Activated CD8-positive, alpha-beta T cell treated with anti-CD3 and anti-CD28 coated beads for 36 hours (primary cell): ENCODE measurements around the gene WRAP53. TPM values are rescaled to one million over a fixed set of nuclear protein-coding genes. Genes with fewer than 3 reads are reported as not detected.

ENCODE experiments used
- ATAC-seq: fragments of 200-7000 bp; cut with Tn5 transposase; one replicate; pipeline ENCODE4 v1.10.0; 2021; ENCODE audit warnings: mild to moderate bottlenecking, moderate library complexity
- CTCF ChIA-PET: fragments of 350-600 bp; sonication (Branson Sonifier 250); formaldehyde crosslinking; loops from one replicate; lab custom pipeline; 2021; ENCODE audit warnings: antibody characterized with exemption; lab: Charles Lee
- POLR2A ChIA-PET: fragments of 350-600 bp; sonication (Branson Sonifier 250); formaldehyde crosslinking; loops from one replicate; lab custom pipeline; 2021; ENCODE audit warnings: antibody characterized with exemption; lab: Charles Lee
- DNase-seq: peaks from one replicate; pipeline ENCODE4 v3.0.0-alpha.2; 2020
- H3K27ac Mint-ChIP-seq: one replicate; pipeline ENCODE4 v1.8.0; 2021; ENCODE audit warnings: mild to moderate bottlenecking, mixed read lengths
- H3K27me3 Mint-ChIP-seq: one replicate; pipeline ENCODE4 v1.8.0; 2021; ENCODE audit warnings: mixed read lengths
- H3K36me3 Mint-ChIP-seq: one replicate; pipeline ENCODE4 v1.8.0; 2021; ENCODE audit warnings: low read depth, mixed read lengths
- H3K4me1 Mint-ChIP-seq: one replicate; pipeline ENCODE4 v1.8.0; 2021; ENCODE audit warnings: low read depth, mixed read lengths
- H3K4me3 Mint-ChIP-seq: one replicate; pipeline ENCODE4 v1.8.0; 2021; ENCODE audit warnings: mild to moderate bottlenecking, moderate library complexity, mixed read lengths
- H3K9me3 Mint-ChIP-seq: one replicate; pipeline ENCODE4 v1.8.0; 2021; ENCODE audit warnings: mixed read lengths
- CTCF ChIP-seq: fragments of 200-600 bp; IDR thresholded peaks from one replicate; pipeline ENCODE4 v1.8.0; 2022; ENCODE audit warnings: antibody characterized with exemption, mild to moderate bottlenecking
- intact Hi-C: fragments of 100-400 bp; cut with micrococcal nuclease; formaldehyde crosslinking; loops from one replicate; pipeline ENCODE4 v1.10.0; 2022
- total RNA-seq, 2 experiments: library from RNA; stranded (reverse); gene quantifications; one replicate each; pipeline ENCODE4 v1.2.3, GENCODE V29; 2021

The WRAP53 gene
- total RNA-seq, 2 experiments from 2014 or later: 27.5 to 28.6 TPM

DNA sequence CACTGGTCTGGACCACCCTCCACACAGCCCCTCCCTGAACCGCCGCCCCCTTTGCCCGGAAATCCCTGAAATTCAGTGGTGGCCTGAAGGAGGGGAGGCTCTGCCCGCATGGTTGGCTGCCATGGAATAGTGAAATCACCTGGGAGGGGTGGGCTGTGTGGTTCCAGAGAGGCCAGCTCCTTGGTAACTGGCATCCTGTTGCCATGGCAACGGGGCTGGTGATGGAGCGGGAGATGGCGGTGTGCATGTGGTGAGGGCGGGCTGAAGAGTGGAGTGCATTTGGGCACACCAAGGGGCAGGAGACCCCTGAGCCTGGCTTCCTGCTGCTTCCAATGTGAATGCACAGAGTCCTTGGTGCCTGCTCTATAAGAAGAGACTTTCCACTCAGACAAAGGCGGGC is 19.2 kb downstream of the WRAP53 start:
- ChIA-PET CTCF (interaction anchor here (0.6 to 2.0 kb wide), 5 partner anchors 20 to 265 kb away, joined by 3 to 6 read pairs (median 4); partner anchors contain the start of gene TP53), POLR2A (interaction anchor here (1.1 to 5.7 kb wide), 2 partner anchors 19 to 65 kb away, joined by 3 to 54 read pairs; partner anchors contain the start of genes TP53 and WRAP53)
- no peak overlapping the region for H3K27ac Mint-ChIP-seq
- peaks cover 12% of the 10 kb centered on the region for H3K36me3 Mint-ChIP-seq
- H3K27me3 Mint-ChIP-seq: peaks cover 53% of the 10 kb centered on the region
- H3K4me1 Mint-ChIP-seq: peaks cover 23% of the 10 kb centered on the region
- no peak for ATAC-seq
- H3K4me3 Mint-ChIP-seq: no peak overlapping the region
- H3K9me3 Mint-ChIP-seq: no peaks in the 10 kb centered on the region
- no peak for DNase-seq
- no peak for TF ChIP-seq CTCF
- intact Hi-C loops: no loop called here

DNA sequence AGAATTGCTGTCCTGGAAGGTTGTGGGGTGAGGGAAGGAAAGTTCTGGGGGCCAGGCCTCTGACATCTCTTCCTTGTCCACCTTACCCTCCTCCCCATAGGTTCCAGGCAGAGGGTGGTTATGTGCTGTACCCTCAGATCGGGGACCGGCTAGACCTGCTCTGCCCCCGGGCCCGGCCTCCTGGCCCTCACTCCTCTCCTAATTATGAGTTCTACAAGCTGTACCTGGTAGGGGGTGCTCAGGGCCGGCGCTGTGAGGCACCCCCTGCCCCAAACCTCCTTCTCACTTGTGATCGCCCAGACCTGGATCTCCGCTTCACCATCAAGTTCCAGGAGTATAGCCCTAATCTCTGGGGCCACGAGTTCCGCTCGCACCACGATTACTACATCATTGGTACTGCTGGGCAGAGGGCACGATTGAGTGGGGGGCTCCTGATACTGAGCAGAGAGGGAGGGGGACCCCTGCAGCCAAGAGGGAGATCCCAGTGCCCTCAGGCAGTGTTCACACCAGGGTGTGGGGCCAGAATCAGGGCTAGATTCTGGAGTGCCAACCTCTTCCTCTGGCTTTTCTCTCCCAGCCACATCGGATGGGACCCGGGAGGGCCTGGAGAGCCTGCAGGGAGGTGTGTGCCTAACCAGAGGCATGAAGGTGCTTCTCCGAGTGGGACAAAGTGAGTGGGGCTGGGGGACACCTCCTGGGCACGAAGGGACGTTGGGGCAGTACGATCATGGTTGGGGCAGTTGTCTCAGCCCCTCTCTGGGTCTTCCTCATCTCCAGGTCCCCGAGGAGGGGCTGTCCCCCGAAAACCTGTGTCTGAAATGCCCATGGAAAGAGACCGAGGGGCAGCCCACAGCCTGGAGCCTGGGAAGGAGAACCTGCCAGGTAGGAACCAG is 19.8 kb downstream of the WRAP53 start:
- no peak for DNase-seq
- H3K9me3 Mint-ChIP-seq: no peaks in the 10 kb centered on the region
- H3K4me3 Mint-ChIP-seq: no peak overlapping the region
- POLR2A ChIA-PET: interaction anchor here (5.7 kb wide), 1 partner anchor 20 kb away, joined by 54 read pairs; the partner anchor contains the start of genes TP53 and WRAP53
- no peak overlapping the region for H3K27ac Mint-ChIP-seq
- H3K27me3 Mint-ChIP-seq: peaks cover 58% of the 10 kb centered on the region
- no peak for ATAC-seq
- H3K36me3 Mint-ChIP-seq: peaks cover 6% of the 10 kb centered on the region
- H3K4me1 Mint-ChIP-seq: peaks cover 23% of the 10 kb centered on the region
- intact Hi-C loops: no loop called here
- CTCF ChIA-PET: interaction anchor here (1.2 to 2.0 kb wide), 3 partner anchors 21 to 80 kb away, joined by 3 to 6 read pairs (median 4); partner anchors contain the start of gene TP53
- TF ChIP-seq CTCF: no peak

DNA sequence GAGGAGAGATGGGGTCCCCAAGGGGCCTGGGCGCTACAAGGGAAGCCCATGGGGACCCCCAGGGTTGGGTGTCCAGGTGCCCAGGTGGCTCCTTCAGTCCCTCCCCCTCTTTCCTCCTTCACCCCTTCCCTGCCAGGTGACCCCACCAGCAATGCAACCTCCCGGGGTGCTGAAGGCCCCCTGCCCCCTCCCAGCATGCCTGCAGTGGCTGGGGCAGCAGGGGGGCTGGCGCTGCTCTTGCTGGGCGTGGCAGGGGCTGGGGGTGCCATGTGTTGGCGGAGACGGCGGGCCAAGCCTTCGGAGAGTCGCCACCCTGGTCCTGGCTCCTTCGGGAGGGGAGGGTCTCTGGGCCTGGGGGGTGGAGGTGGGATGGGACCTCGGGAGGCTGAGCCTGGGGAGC is 20.8 kb downstream of the WRAP53 start:
- DNase-seq (no peak), ATAC-seq (no peak)
- Mint-ChIP-seq H3K27me3 (peaks cover 56% of the 10 kb centered on the region), H3K9me3 (no peaks in the 10 kb centered on the region), H3K4me1 (peaks cover 20% of the 10 kb centered on the region), H3K4me3 (no peak overlapping the region), H3K36me3 (no peaks in the 10 kb centered on the region), H3K27ac (no peak overlapping the region)
- CTCF ChIA-PET: no interaction called here
- intact Hi-C loops: no loop called here
- POLR2A ChIA-PET: no interaction called here
- no peak for TF ChIP-seq CTCF

DNA sequence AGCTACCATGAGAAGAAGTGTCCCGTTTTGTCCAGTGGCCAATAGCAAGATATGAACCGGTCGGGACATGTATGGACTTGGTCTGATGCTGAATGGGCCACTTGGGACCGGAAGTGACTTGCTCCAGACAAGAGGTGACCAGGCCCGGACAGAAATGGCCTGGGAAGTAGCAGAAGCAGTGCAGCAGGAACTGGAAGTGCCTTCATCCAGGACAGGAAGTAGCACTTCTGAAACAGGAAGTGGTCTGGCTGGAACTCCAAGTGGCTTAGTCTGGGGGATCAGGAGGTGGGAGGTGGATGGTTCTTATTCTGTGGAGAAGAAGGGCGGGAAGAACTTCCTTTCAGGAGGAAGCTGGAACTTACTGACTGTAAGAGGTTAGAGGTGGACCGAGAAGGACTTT is 22.0 kb downstream of the WRAP53 start:
- ChIA-PET CTCF (interaction anchor here (0.9 to 1.3 kb wide), 5 partner anchors 11 to 384 kb away, joined by 3 to 6 read pairs (median 4); partner anchors contain the start of gene WRAP53), POLR2A (interaction anchor here (1.0 kb wide), 1 partner anchor 21 kb away, joined by 3 read pairs; no protein-coding TSS in a partner anchor)
- Mint-ChIP-seq H3K36me3 (no peaks in the 10 kb centered on the region), H3K4me1 (peaks cover 14% of the 10 kb centered on the region), H3K4me3 (no peak overlapping the region), H3K9me3 (no peaks in the 10 kb centered on the region), H3K27ac (no peak overlapping the region), H3K27me3 (peaks cover 56% of the 10 kb centered on the region)
- intact Hi-C loops: no loop called here
- ATAC-seq (no peak), DNase-seq (no peak)
- no peak for TF ChIP-seq CTCF
